Stimulated activated CD4-positive, alpha-beta T cell treated with anti-CD3 and anti-CD28 coated beads, TNF-alpha, amount 100 ng/mL, for 24 hours (primary cell): ENCODE data around the gene GAS2L1.

Source experiments
- DNase-seq, 3 experiments: peaks; one replicate each; pipeline ENCODE4 v3.0.0-alpha.2; 2020; ENCODE audit warnings: low read depth in 3 of 3

Gene GAS2L1

GRCh38 chr22:29309332-29310064 is 3.0 kb downstream of the GAS2L1 start:
- no peak for DNase-seq

- DNase-seq: no peak
Measured at GRCh38 chr22:29310065-29310862, 3.8 kb downstream of the GAS2L1 start.

- peak; percentile 37 to 75 (median 52) for DNase-seq
Measured at GRCh38 chr22:29310863-29311339, 4.5 kb downstream of the GAS2L1 start.

- no peak for DNase-seq
Measured at GRCh38 chr22:29311464-29312217, 5.2 kb downstream of the GAS2L1 start.

- no peak for DNase-seq
Measured at GRCh38 chr22:29312218-29313125, 6.0 kb downstream of the GAS2L1 start.

GRCh38 chr22:29313126-29313575 is 6.7 kb downstream of the GAS2L1 start:
- DNase-seq: no peak

- DNase-seq: no peak
Measured at GRCh38 chr22:29313576-29314466, 7.4 kb downstream of the GAS2L1 start.

- no peak for DNase-seq
Measured at GRCh38 chr22:29314537-29315285, 8.3 kb downstream of the GAS2L1 start.

- no peak for DNase-seq
Measured at GRCh38 chr22:29315286-29316140, 9.1 kb downstream of the GAS2L1 start, which contains the start of gene RASL10A. TSS of gene RASL10A (minus strand) at chr22:29315697. CDS start at chr22:29315246, 451 bp downstream.

- DNase-seq: no peak
Measured at GRCh38 chr22:29316141-29316828, 9.8 kb downstream of the GAS2L1 start.

GRCh38 chr22:29317827-29318454 is 11.5 kb downstream of the GAS2L1 start:
- no peak for DNase-seq

GRCh38 chr22:29319072-29319471 is 12.6 kb downstream of the GAS2L1 start:
- DNase-seq: no peak

GRCh38 chr22:29320546-29320945 is 14.1 kb downstream of the GAS2L1 start:
- DNase-seq: no peak

- no peak for DNase-seq
Measured at GRCh38 chr22:29323641-29324040, 17.2 kb downstream of the GAS2L1 start.

GRCh38 chr22:29325356-29325755 is 18.9 kb downstream of the GAS2L1 start:
- DNase-seq: no peak

- DNase-seq: no peak
Measured at GRCh38 chr22:29325785-29326315, 19.4 kb downstream of the GAS2L1 start.

- DNase-seq: no peak
Measured at GRCh38 chr22:29326481-29326880, 20.0 kb downstream of the GAS2L1 start.
